Measurements from ENCODE around the gene NTN5.

DNA sequence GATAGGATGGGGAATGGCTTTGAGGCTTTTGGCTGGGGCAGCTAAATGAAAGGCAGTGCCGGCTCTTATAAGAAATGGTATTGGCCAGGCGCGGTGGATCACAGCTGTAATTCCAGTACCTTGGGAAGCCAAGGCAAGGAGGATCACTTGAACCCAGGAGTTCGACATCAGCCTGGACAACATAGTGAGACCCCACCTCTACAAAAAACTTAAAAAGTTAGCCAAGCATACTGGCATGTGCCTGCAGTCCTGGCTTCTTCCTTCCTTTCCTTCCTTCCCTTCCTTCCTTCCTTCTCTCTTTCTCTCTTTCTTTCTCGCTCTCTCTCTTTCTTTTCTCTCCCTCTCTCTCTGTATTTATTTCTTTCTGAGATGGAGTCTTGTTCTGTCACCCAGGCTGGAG, 30.0 kb downstream of the NTN5 start:
- TF ChIP-seq TAF1 (IDR thresholded peaks at IDR 0.05; ENCODE audit: borderline replicate concordance, insufficient read depth, low read length) = no peak
- no peak for TF ChIP-seq POLR2AphosphoS5 (IDR thresholded peaks at IDR 0.05; ENCODE audit: low read depth, low read length)
- no peak for TF ChIP-seq FOXP2 (optimal IDR thresholded peaks at IDR 0.05; ENCODE audit: borderline replicate concordance, extremely low read depth, extremely low read length, insufficient read depth)
